HG02884 (cell line): ENCODE data around the gene YIF1A.

Experiments
- ATAC-seq: cut with Tn5 transposase; IDR thresholded peaks from one replicate; pipeline ENCODE4 v1.9.1; 2021; ENCODE audit warnings: mild to moderate bottlenecking, moderate library complexity; ENCODE audit not compliant: unreplicated experiment

Gene YIF1A

GRCh38 chr11:66288671-66289547 lies at the start of gene YIF1A:
Gene YIF1A (minus strand): TSS chr11:66289143. CDS start chr11:66288985, 158 bp downstream.
- peak; percentile 88 for ATAC-seq

GRCh38 chr11:66337103-66337899 lies 48.4 kb upstream of the YIF1A start:
- no peak for ATAC-seq

- ATAC-seq = no peak
These were observed 47.5 kb upstream of the YIF1A start, which contains the start of gene RIN1 for GRCh38 chr11:66336234-66337102. Gene RIN1 (minus strand): TSS chr11:66336434. CDS start chr11:66336402, 32 bp downstream.

- ATAC-seq = no peak
These were observed 46.7 kb upstream of the YIF1A start for GRCh38 chr11:66335531-66336233.

- no peak for ATAC-seq
These were observed 45.9 kb upstream of the YIF1A start for GRCh38 chr11:66334605-66335442.

- ATAC-seq = no peak
These were observed 45.1 kb upstream of the YIF1A start for GRCh38 chr11:66333896-66334604.

GRCh38 chr11:66333220-66333877 lies 44.4 kb upstream of the YIF1A start:
- no peak for ATAC-seq

- no peak for ATAC-seq
These were observed 43.7 kb upstream of the YIF1A start for GRCh38 chr11:66332371-66333219.

GRCh38 chr11:66331542-66332370 lies 42.8 kb upstream of the YIF1A start:
- ATAC-seq = no peak

- ATAC-seq = no peak
These were observed 42.0 kb upstream of the YIF1A start for GRCh38 chr11:66330931-66331330.

- ATAC-seq = no peak
These were observed 40.3 kb upstream of the YIF1A start for GRCh38 chr11:66329165-66329673.

- ATAC-seq = no peak
These were observed 39.6 kb upstream of the YIF1A start for GRCh38 chr11:66328302-66329144.

GRCh38 chr11:66328031-66328301 lies 39.0 kb upstream of the YIF1A start:
- no peak for ATAC-seq

- ATAC-seq = no peak
These were observed 38.5 kb upstream of the YIF1A start for GRCh38 chr11:66327171-66328030.
